Trophoblast cell (in vitro differentiated cells and primary cell): ENCODE results near the gene GRPEL2.

Experiments used
- DNase-seq, 2 donors: peaks; one replicate each; pipeline ENCODE4 v3.0.0-alpha.2; 2016
- H2AFZ ChIP-seq: 2 replicates; pipeline ENCODE4 v1.6.1; 2013; ENCODE audit warnings: low read length, moderate library complexity, mild to moderate bottlenecking; ENCODE audit not compliant: insufficient read depth, poor library complexity
- H2AK5ac ChIP-seq: 2 replicates; pipeline ENCODE4 v1.6.1; 2013; ENCODE audit warnings: mild to moderate bottlenecking, low read length
- H2BK120ac ChIP-seq: 2 replicates; pipeline ENCODE4 v1.6.1; 2013; ENCODE audit warnings: low read length, mild to moderate bottlenecking, moderate library complexity; ENCODE audit not compliant: insufficient read depth, poor library complexity
- H2BK12ac ChIP-seq: 2 replicates; pipeline ENCODE4 v1.6.1; 2013; ENCODE audit warnings: mild to moderate bottlenecking, low read length, moderate library complexity
- H2BK5ac ChIP-seq: 2 replicates; pipeline ENCODE4 v1.6.1; 2013; ENCODE audit warnings: low read length, low read depth, moderate library complexity, mild to moderate bottlenecking; ENCODE audit not compliant: poor library complexity
- H3K14ac ChIP-seq: 2 replicates; pipeline ENCODE4 v1.6.1; 2013; ENCODE audit warnings: mild to moderate bottlenecking, low read length
- H3K18ac ChIP-seq: 2 replicates; pipeline ENCODE4 v1.6.1; 2013; ENCODE audit warnings: mild to moderate bottlenecking, low read length
- H3K23ac ChIP-seq: 2 replicates; pipeline ENCODE4 v1.6.1; 2013; ENCODE audit warnings: low read length
- H3K27ac ChIP-seq: 2 replicates; pipeline ENCODE4 v1.5.1; 2013; ENCODE audit warnings: low read depth, mild to moderate bottlenecking, inconsistent platforms, low read length, moderate library complexity
- H3K27me3 ChIP-seq: 2 replicates; pipeline ENCODE4 v1.6.1; 2013; ENCODE audit warnings: inconsistent platforms, mild to moderate bottlenecking, low read length, moderate library complexity; ENCODE audit not compliant: insufficient read depth
- H3K36me3 ChIP-seq, 2 experiments: 1 replicate in 1 of 2; 2 replicates in 1 of 2; pipeline ENCODE4 v1.6.1; 2013; ENCODE audit warnings: low read length in 2 of 2, mild to moderate bottlenecking in 2 of 2, moderate library complexity in 1 of 2; ENCODE audit not compliant: insufficient read depth in 2 of 2, control insufficient read depth in 1 of 2
- H3K4ac ChIP-seq: 2 replicates; pipeline ENCODE4 v1.6.1; 2013; ENCODE audit warnings: low read depth, mild to moderate bottlenecking, low read length, moderate library complexity
- H3K4me1 ChIP-seq, 2 experiments: 1 replicate in 1 of 2; 2 replicates in 1 of 2; pipeline ENCODE4 v1.6.1; 2013; ENCODE audit warnings: low read length in 2 of 2, mild to moderate bottlenecking in 2 of 2, moderate library complexity in 1 of 2; ENCODE audit not compliant: insufficient read depth in 2 of 2, control insufficient read depth in 1 of 2
- H3K4me2 ChIP-seq: 2 replicates; pipeline ENCODE4 v1.6.1; 2013; ENCODE audit warnings: inconsistent platforms, mild to moderate bottlenecking, low read length, moderate library complexity
- H3K4me3 ChIP-seq: 2 replicates; pipeline ENCODE4 v1.5.1; 2013; ENCODE audit warnings: mild to moderate bottlenecking, low read depth, low read length, inconsistent platforms
- H3K79me1 ChIP-seq: one replicate; pipeline ENCODE4 v1.6.1; 2013; ENCODE audit warnings: low read length
- H3K79me2 ChIP-seq: 2 replicates; pipeline ENCODE4 v1.6.1; 2013; ENCODE audit warnings: low read length, mild to moderate bottlenecking; ENCODE audit not compliant: control insufficient read depth, insufficient read depth, poor library complexity
- H3K9ac ChIP-seq: 2 replicates; pipeline ENCODE4 v1.6.1; 2013; ENCODE audit warnings: mild to moderate bottlenecking, low read length
- H3K9me3 ChIP-seq: 2 replicates; pipeline ENCODE4 v1.6.1; 2013; ENCODE audit warnings: low read depth, mild to moderate bottlenecking, control low read depth, inconsistent platforms, low read length; ENCODE audit not compliant: insufficient read depth
- H4K12ac ChIP-seq: 2 replicates; pipeline ENCODE4 v1.6.1; 2013; ENCODE audit warnings: low read depth, mild to moderate bottlenecking, low read length, moderate library complexity
- H4K8ac ChIP-seq: 2 replicates; pipeline ENCODE4 v1.6.1; 2013; ENCODE audit warnings: low read depth, mild to moderate bottlenecking, low read length, moderate library complexity
- H4K91ac ChIP-seq: one replicate; pipeline ENCODE4 v1.6.1; 2013; ENCODE audit warnings: low read depth, mild to moderate bottlenecking, low read length, moderate library complexity
- WGBS: extraction: QIAGEN DNeasy Blood & Tissue Kit; methylation state at CpG from one replicate; pipeline ENCODE4 v1.1.7; 2013; ENCODE audit warnings: missing lambda C conversion rate; ENCODE audit not compliant: insufficient read length, insufficient coverage; ENCODE audit errors: extremely low coverage; 5-methylcytosine and 5-hydroxymethylcytosine counted together

The GRPEL2 gene

DNA sequence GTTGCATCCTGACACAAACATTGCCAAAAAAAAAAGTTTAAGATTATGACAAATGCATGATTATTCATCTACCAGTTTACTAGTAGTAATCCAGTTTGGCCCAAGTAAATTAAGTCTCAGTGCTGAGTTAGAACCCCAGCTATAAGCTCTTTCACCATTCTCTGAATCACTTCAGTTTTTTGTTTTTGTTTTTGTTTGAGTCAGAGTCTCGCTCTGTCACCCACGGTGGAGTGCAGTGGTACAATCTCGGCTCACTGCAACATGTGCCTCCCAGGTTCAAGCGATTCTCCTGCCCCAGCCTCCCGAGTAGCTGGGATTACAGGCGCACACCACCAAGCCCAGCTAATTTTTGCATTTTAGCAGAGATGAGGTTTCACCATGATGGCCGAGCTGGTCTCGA is 11.1 kb downstream of the GRPEL2 start:
- DNase-seq, result no peak
- whole genome bisulfite sequencing, result no CpG with 5 or more reads among the region's 8 CpGs
- Histone ChIP-seq H3K9ac (no peak overlapping the region), H3K23ac (no peak overlapping the region), H3K36me3 (peaks cover 4 to 12% of the 10 kb centered on the region in 2 experiments), H3K4me3 (no peak overlapping the region), H3K27me3 (no peaks in the 10 kb centered on the region), H2AK5ac (no peak overlapping the region), H3K4me1 (peaks cover 6% of the 10 kb centered on the region in 2 experiments), H4K91ac (no peak overlapping the region), H3K14ac (no peak overlapping the region), H2BK12ac (no peak overlapping the region), H3K79me2 (peaks cover 5% of the 10 kb centered on the region), H3K9me3 (peaks cover 3% of the 10 kb centered on the region), H4K12ac (no peak overlapping the region), H3K79me1 (peaks cover 2% of the 10 kb centered on the region), H2BK120ac (no peak overlapping the region), H2BK5ac (no peak overlapping the region), H3K27ac (no peak overlapping the region), H3K18ac (no peak overlapping the region), H2AFZ (no peak overlapping the region), H4K8ac (no peak overlapping the region), H3K4ac (no peak overlapping the region), H3K4me2 (no peak overlapping the region)

DNA sequence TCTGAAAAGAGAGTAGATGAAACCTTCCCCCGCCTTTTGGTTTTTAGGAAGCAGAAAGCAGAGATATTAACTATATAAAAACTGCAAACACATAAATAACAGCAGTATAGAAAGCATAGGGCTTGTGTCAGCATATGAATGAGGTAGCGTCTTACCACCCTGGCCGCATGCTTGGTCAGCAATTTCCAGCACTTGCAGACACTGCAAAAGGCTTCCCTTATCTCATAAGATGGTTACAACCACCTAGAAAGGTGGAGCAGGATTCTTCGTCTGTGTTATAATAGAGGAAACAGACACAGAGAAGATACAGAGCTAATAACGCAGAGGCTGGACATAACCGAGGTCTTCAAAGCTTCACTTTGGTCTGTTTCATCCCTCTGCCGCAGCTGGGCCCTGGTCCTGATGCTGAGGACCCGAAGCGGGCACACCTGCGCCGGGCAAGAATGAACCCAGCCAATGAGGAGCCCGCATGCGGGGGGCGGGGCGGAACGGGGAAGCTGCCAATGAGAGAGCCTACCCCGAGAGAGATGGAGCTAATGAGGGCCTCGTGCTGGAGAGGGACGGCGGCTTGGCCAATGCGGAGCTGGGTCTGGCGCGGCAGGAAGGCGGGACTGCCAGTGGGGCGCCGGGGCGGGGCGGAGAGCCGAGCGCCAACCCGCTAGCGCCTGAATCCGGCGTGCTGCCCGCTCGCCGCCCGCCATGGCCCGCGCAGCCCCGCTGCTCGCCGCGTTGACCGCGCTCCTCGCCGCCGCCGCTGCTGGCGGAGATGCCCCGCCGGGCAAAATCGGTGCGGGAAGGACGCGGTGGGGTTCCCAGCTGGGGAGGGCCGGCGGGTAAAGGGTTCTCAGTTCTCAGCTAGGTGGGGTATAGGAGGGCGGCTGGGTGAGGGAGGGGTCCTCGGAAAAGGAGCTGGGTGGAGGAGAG is 12.3 kb downstream of the GRPEL2 start, which contains the start of gene PCYOX1L:
Gene PCYOX1L, plus strand, starts transcription at position 677 of the 924 bp plus-strand sequence. Its CDS starts 23 bp downstream, at position 700.
- H2AFZ ChIP-seq, result peak within 1 kb of the TSS; percentile 94
- H3K4ac ChIP-seq, result no peak within 1 kb of the TSS
- H3K79me1 ChIP-seq, result peaks cover 2% of the 10 kb centered on the region
- no peak within 1 kb of the TSS for H4K12ac ChIP-seq
- H2BK12ac ChIP-seq, result no peak within 1 kb of the TSS
- no peak within 1 kb of the TSS for H3K27ac ChIP-seq
- peak within 1 kb of the TSS; percentile 48 for H4K8ac ChIP-seq
- H2BK120ac ChIP-seq, result no peak within 1 kb of the TSS
- no peaks in the 10 kb centered on the region for H3K27me3 ChIP-seq
- no peak within 1 kb of the TSS for H2BK5ac ChIP-seq
- H3K36me3 ChIP-seq, result peaks cover 2 to 7% of the 10 kb centered on the region in 2 experiments
- peak within 1 kb of the TSS; percentile 86 for H3K4me3 ChIP-seq
- H3K23ac ChIP-seq, result no peak within 1 kb of the TSS
- peak; percentile 92 to 95 for DNase-seq
- H4K91ac ChIP-seq, result peak within 1 kb of the TSS; percentile 28
- peak within 1 kb of the TSS; percentile 59 for H3K18ac ChIP-seq
- no peak within 1 kb of the TSS for H2AK5ac ChIP-seq
- peak within 1 kb of the TSS; percentile 95 for H3K4me2 ChIP-seq
- H3K9ac ChIP-seq, result no peak within 1 kb of the TSS
- WGBS, result no CpG with 5 or more reads among the region's 61 CpGs
- H3K79me2 ChIP-seq, result peaks cover 5% of the 10 kb centered on the region
- peak within 1 kb of the TSS; percentile 67 for H3K14ac ChIP-seq
- H3K4me1 ChIP-seq, result peaks cover 6% of the 10 kb centered on the region in 2 experiments
- peaks cover 3% of the 10 kb centered on the region for H3K9me3 ChIP-seq

DNA sequence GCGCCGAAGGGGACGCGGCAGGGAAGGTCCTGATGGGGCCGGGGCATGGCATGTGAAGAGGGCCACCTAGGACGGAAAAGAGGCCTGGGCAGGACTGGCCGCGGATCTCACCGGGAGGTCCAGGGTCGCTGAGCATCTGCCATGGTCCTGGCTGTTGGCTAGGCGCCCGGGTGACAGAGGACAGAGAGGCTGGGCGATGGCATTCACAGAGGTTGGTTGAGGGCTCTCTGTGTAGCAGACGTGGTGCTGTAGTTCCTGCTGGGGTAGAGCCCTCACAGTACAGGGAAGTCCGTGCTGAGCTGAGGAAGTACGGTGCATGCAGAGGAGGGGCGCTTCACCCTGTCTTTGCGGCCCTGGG is 13.0 kb downstream of the GRPEL2 start:
- H3K27me3 ChIP-seq, result no peaks in the 10 kb centered on the region
- no peak overlapping the region for H4K91ac ChIP-seq
- no peak overlapping the region for H2BK12ac ChIP-seq
- no peak overlapping the region for H3K27ac ChIP-seq
- peaks cover 2% of the 10 kb centered on the region for H3K79me1 ChIP-seq
- H3K4ac ChIP-seq, result no peak overlapping the region
- H3K36me3 ChIP-seq, result peaks cover 2 to 7% of the 10 kb centered on the region in 2 experiments
- DNase-seq, result no peak
- WGBS, result no CpG with 5 or more reads among the region's 18 CpGs
- peak overlapping the region; percentile 86 for H3K4me3 ChIP-seq
- H3K4me2 ChIP-seq, result peak overlapping the region; percentile 95
- H2BK5ac ChIP-seq, result no peak overlapping the region
- no peak overlapping the region for H4K12ac ChIP-seq
- no peak overlapping the region for H3K23ac ChIP-seq
- H3K9ac ChIP-seq, result no peak overlapping the region
- H2BK120ac ChIP-seq, result no peak overlapping the region
- no peak overlapping the region for H2AK5ac ChIP-seq
- peak overlapping the region; percentile 94 for H2AFZ ChIP-seq
- peak overlapping the region; percentile 59 for H3K18ac ChIP-seq
- H3K79me2 ChIP-seq, result peaks cover 5% of the 10 kb centered on the region
- peaks cover 6% of the 10 kb centered on the region in 2 experiments for H3K4me1 ChIP-seq
- H4K8ac ChIP-seq, result peak overlapping the region; percentile 48
- H3K9me3 ChIP-seq, result peaks cover 3% of the 10 kb centered on the region
- H3K14ac ChIP-seq, result peak overlapping the region; percentile 67

GRCh38 chr5:149358868-149359495 is 13.7 kb downstream of the GRPEL2 start:
- no peak for DNase-seq
- peaks cover 2 to 7% of the 10 kb centered on the region in 2 experiments for H3K36me3 ChIP-seq
- no CpG with 5 or more reads among the region's 8 CpGs for WGBS

More at GRCh38 chr5:149358868-149359495, 13.7 kb downstream of the GRPEL2 start:
- Histone ChIP-seq H2AFZ (no peak overlapping the region), H3K18ac (no peak overlapping the region), H4K12ac (no peak overlapping the region), H3K4me2 (no peak overlapping the region), H3K79me2 (peaks cover 5% of the 10 kb centered on the region), H2BK12ac (no peak overlapping the region), H3K4me3 (no peak overlapping the region), H3K9me3 (peaks cover 3% of the 10 kb centered on the region), H2BK120ac (no peak overlapping the region), H4K8ac (no peak overlapping the region), H3K27ac (no peak overlapping the region), H3K79me1 (peaks cover 2% of the 10 kb centered on the region), H3K4ac (no peak overlapping the region), H3K27me3 (no peaks in the 10 kb centered on the region), H3K4me1 (peaks cover 6% of the 10 kb centered on the region in 2 experiments), H2BK5ac (no peak overlapping the region), H3K23ac (no peak overlapping the region), H4K91ac (no peak overlapping the region), H3K14ac (no peak overlapping the region), H2AK5ac (no peak overlapping the region), H3K9ac (no peak overlapping the region)
